GM12878 (cell line): ENCODE data around the gene ERBB3. TPM values are rescaled to one million over a fixed set of nuclear protein-coding genes. Genes with fewer than 3 reads are reported as not detected.
A peak's percentile ranks its signal among the peaks of the same experiment; 100 is the strongest.

Experiments used
- ASH2L ChIP-seq: fragments of 300-600, 200-600 bp; sonication (generic); IDR thresholded peaks from 2 replicates; pipeline ENCODE4 v1.6.1; 2017; ENCODE audit warnings: low read depth, mild to moderate bottlenecking, borderline replicate concordance
- BHLHE40 ChIP-seq, 2 experiments: fragments of 450-650 bp in 1 of 2; IDR thresholded peaks; 2 replicates each; pipeline ENCODE4 v1.6.1; 2011 to 2017; ENCODE audit warnings: low read depth in 2 of 2, borderline replicate concordance in 1 of 2, improper control_type of control experiment in 1 of 2, low read length in 1 of 2, mild to moderate bottlenecking in 1 of 2
- CHD1 ChIP-seq: IDR thresholded peaks from 2 replicates; pipeline ENCODE4 v1.6.1; 2012; ENCODE audit warnings: low read depth, low read length, improper control_type of control experiment
- CHD2 ChIP-seq: IDR thresholded peaks from 2 replicates; pipeline ENCODE4 v1.6.1; 2011; ENCODE audit warnings: low read depth, low read length, improper control_type of control experiment, borderline replicate concordance
- CREM ChIP-seq: IDR thresholded peaks from 2 replicates; pipeline ENCODE4 v1.6.1; 2014; ENCODE audit warnings: antibody characterized with exemption, low read depth
- DPF2 ChIP-seq: fragments of 450-650 bp; IDR thresholded peaks from 2 replicates; pipeline ENCODE4 v1.6.1; 2017; ENCODE audit warnings: mild to moderate bottlenecking
- FOS ChIP-seq: IDR thresholded peaks from 3 replicates; pipeline ENCODE4 v1.6.1; 2011; ENCODE audit warnings: borderline replicate concordance; ENCODE audit not compliant: insufficient read length; ENCODE audit errors: extremely low read depth
- KAT2A ChIP-seq: conservative IDR thresholded peaks from 2 replicates; pipeline ENCODE4 v1.6.1; 2011; ENCODE audit warnings: low read depth, low read length; ENCODE audit not compliant: control insufficient read depth
- KLF5 ChIP-seq: fragments of 450-650 bp; IDR thresholded peaks from 2 replicates; pipeline ENCODE4 v1.6.1; 2014; ENCODE audit warnings: mild to moderate bottlenecking; ENCODE audit not compliant: partially characterized antibody
- MTA2 ChIP-seq: fragments of 450-650 bp; IDR thresholded peaks from 2 replicates; pipeline ENCODE4 v1.6.1; 2016; ENCODE audit warnings: low read depth, mild to moderate bottlenecking, moderate library complexity
- NR2C1 ChIP-seq: fragments of 450-650 bp; IDR thresholded peaks from 2 replicates; pipeline ENCODE4 v1.6.1; 2017; ENCODE audit warnings: antibody characterized with exemption, mild to moderate bottlenecking, moderate library complexity
- SMAD5 ChIP-seq: IDR thresholded peaks from 2 replicates; pipeline ENCODE4 v1.6.1; 2016; ENCODE audit warnings: antibody characterized with exemption, low read depth
- SMC3 ChIP-seq: IDR thresholded peaks from 2 replicates; pipeline ENCODE4 v1.6.1; 2011; ENCODE audit warnings: low read length, improper control_type of control experiment, borderline replicate concordance
- SREBF1 ChIP-seq: IDR thresholded peaks from 2 replicates; pipeline ENCODE4 v1.6.1; 2012; ENCODE audit warnings: mild to moderate bottlenecking, low read length
- SUPT20H ChIP-seq: IDR thresholded peaks from 2 replicates; pipeline ENCODE4 v1.6.1; 2011; ENCODE audit warnings: low read depth, mild to moderate bottlenecking, low read length, moderate library complexity, borderline replicate concordance; ENCODE audit not compliant: control insufficient read depth
- ZBED1 ChIP-seq: IDR thresholded peaks from 2 replicates; pipeline ENCODE4 v1.6.1; 2016; ENCODE audit warnings: borderline replicate concordance
- polyA plus RNA-seq, 11 experiments: library from polyadenylated mRNA; depleted of rRNA in 4 of 11; unstranded in 6 of 11; stranded (reverse) in 5 of 11; fragments of >200 nt; fragmentation: Nextera tagmentation in 4 of 11; fragmentation: Illumina TruSeq in 1 of 11; extraction: Ambion mirVana in 4 of 11; extraction: Trizol in 1 of 11; gene quantifications; 1 replicate in 1 of 11; 2 replicates in 10 of 11; pipeline versions ENCODE4 v1.2.1 to v1.2.3, GENCODE V29; 2011 to 2016; ENCODE audit warnings: inconsistent platforms in 2 of 11, missing spikeins in 2 of 11, low read depth in 1 of 11
- total RNA-seq, 4 experiments: library from RNA; depleted of rRNA in 3 of 4; stranded (reverse); fragments of >200 nt in 3 of 4; fragmentation: Illumina TruSeq in 1 of 4; extraction: Trizol in 1 of 4; gene quantifications; 2 replicates each; pipeline versions ENCODE4 v1.2.1 to v1.2.3, GENCODE V29; 2013 to 2021
- TF ChIP-seq, protein P1 (sequence below): fragments of 150-350 bp; IDR thresholded peaks from 2 replicates; pipeline ENCODE4 v1.6.1; 2014; ENCODE audit warnings: mild to moderate bottlenecking, low read depth, low read length
- TF ChIP-seq, protein P2 (sequence below): IDR thresholded peaks from 2 replicates; pipeline ENCODE4 v1.6.1; 2012; ENCODE audit warnings: improper control_type of control experiment, low read depth, low read length; ENCODE audit not compliant: insufficient replicate concordance
- TF ChIP-seq, protein P3 (sequence below): IDR thresholded peaks from 2 replicates; pipeline ENCODE4 v1.6.1; 2011; ENCODE audit warnings: borderline replicate concordance, low read depth, mild to moderate bottlenecking, moderate library complexity, mixed read lengths, low read length; ENCODE audit not compliant: insufficient read depth; ENCODE audit errors: extremely low read length
- TF ChIP-seq, protein P4 (sequence below), 3 experiments: IDR thresholded peaks in 2 of 3; conservative IDR thresholded peaks in 1 of 3; 2 replicates each; pipeline ENCODE4 v1.5.1; 2011; ENCODE audit warnings: low read depth in 3 of 3, low read length in 3 of 3, mild to moderate bottlenecking in 3 of 3, control low read depth in 2 of 3, moderate library complexity in 2 of 3, inconsistent platforms in 1 of 3, mixed read lengths in 1 of 3; ENCODE audit not compliant: control insufficient read depth in 2 of 3, insufficient read depth in 1 of 3; ENCODE audit errors: extremely low read depth in 1 of 3

ERBB3 gene
- total and polyA plus RNA-seq, 10 of the 15 experiments (the other 5 are each of a cell fraction or from before 2014, with no cell fraction given) = 0.03 to 0.72 (median 0.04) TPM; not detected in 5

DNA sequence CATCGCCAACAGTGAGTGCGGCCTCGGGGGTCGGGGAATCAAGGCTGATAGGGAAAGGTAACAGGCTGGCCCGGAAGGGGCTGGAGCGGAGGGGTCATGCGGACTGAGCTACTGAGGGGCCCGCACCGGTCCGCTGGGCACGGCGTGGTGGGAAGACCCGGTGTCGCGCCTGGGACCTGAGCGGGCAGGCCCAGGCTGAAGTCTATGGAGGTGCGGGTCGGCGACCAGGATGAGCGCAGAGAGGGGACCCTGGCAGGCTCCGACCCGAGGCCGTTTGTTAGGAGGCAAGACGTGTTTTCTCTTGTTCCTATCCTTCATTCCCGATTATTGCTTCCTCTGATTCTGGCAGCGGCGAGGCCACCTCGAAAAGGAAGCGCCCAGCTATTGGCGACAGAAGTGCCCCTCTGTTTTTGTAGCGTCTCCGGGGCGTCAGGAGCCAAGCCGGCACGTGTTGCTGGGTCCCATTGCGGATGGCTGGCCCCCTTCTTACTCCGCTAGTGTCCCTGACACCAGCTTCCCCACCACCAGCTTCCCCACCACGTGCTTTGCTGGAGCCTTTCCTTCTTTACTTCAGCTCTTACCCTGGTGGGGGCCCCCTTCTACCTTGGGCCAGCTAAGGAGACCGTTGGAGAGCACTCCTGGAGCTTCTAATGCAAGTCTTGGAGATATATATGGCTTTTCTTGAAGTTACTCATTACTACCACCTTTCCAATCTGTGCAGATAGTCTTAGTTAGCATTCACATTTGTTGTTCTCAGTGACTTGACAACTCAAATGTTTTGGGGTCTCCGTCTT is 25.0 kb downstream of the ERBB3 start (continued):
- TF ChIP-seq, protein P1, sequence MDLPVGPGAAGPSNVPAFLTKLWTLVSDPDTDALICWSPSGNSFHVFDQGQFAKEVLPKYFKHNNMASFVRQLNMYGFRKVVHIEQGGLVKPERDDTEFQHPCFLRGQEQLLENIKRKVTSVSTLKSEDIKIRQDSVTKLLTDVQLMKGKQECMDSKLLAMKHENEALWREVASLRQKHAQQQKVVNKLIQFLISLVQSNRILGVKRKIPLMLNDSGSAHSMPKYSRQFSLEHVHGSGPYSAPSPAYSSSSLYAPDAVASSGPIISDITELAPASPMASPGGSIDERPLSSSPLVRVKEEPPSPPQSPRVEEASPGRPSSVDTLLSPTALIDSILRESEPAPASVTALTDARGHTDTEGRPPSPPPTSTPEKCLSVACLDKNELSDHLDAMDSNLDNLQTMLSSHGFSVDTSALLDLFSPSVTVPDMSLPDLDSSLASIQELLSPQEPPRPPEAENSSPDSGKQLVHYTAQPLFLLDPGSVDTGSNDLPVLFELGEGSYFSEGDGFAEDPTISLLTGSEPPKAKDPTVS = no peak
- no peak for TF ChIP-seq KAT2A
- no peak for TF ChIP-seq MTA2
- TF ChIP-seq SREBF1 = no peak
- TF ChIP-seq, protein P2, sequence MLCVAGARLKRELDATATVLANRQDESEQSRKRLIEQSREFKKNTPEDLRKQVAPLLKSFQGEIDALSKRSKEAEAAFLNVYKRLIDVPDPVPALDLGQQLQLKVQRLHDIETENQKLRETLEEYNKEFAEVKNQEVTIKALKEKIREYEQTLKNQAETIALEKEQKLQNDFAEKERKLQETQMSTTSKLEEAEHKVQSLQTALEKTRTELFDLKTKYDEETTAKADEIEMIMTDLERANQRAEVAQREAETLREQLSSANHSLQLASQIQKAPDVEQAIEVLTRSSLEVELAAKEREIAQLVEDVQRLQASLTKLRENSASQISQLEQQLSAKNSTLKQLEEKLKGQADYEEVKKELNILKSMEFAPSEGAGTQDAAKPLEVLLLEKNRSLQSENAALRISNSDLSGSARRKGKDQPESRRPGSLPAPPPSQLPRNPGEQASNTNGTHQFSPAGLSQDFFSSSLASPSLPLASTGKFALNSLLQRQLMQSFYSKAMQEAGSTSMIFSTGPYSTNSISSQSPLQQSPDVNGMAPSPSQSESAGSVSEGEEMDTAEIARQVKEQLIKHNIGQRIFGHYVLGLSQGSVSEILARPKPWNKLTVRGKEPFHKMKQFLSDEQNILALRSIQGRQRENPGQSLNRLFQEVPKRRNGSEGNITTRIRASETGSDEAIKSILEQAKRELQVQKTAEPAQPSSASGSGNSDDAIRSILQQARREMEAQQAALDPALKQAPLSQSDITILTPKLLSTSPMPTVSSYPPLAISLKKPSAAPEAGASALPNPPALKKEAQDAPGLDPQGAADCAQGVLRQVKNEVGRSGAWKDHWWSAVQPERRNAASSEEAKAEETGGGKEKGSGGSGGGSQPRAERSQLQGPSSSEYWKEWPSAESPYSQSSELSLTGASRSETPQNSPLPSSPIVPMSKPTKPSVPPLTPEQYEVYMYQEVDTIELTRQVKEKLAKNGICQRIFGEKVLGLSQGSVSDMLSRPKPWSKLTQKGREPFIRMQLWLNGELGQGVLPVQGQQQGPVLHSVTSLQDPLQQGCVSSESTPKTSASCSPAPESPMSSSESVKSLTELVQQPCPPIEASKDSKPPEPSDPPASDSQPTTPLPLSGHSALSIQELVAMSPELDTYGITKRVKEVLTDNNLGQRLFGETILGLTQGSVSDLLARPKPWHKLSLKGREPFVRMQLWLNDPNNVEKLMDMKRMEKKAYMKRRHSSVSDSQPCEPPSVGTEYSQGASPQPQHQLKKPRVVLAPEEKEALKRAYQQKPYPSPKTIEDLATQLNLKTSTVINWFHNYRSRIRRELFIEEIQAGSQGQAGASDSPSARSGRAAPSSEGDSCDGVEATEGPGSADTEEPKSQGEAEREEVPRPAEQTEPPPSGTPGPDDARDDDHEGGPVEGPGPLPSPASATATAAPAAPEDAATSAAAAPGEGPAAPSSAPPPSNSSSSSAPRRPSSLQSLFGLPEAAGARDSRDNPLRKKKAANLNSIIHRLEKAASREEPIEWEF = no peak
- TF ChIP-seq, protein P3, sequence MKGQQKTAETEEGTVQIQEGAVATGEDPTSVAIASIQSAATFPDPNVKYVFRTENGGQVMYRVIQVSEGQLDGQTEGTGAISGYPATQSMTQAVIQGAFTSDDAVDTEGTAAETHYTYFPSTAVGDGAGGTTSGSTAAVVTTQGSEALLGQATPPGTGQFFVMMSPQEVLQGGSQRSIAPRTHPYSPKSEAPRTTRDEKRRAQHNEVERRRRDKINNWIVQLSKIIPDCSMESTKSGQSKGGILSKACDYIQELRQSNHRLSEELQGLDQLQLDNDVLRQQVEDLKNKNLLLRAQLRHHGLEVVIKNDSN = no peak
- TF ChIP-seq, protein P4, sequence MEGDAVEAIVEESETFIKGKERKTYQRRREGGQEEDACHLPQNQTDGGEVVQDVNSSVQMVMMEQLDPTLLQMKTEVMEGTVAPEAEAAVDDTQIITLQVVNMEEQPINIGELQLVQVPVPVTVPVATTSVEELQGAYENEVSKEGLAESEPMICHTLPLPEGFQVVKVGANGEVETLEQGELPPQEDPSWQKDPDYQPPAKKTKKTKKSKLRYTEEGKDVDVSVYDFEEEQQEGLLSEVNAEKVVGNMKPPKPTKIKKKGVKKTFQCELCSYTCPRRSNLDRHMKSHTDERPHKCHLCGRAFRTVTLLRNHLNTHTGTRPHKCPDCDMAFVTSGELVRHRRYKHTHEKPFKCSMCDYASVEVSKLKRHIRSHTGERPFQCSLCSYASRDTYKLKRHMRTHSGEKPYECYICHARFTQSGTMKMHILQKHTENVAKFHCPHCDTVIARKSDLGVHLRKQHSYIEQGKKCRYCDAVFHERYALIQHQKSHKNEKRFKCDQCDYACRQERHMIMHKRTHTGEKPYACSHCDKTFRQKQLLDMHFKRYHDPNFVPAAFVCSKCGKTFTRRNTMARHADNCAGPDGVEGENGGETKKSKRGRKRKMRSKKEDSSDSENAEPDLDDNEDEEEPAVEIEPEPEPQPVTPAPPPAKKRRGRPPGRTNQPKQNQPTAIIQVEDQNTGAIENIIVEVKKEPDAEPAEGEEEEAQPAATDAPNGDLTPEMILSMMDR (IDR thresholded peaks at IDR 0.05 in 2 of 3, conservative IDR thresholded peaks at IDR 0.05 in 1 of 3; ENCODE audit: control insufficient read depth in 2 of 3, extremely low read depth in 1 of 3, insufficient read depth in 1 of 3, low read depth in 3 of 3, low read length in 3 of 3) = no peak
- TF ChIP-seq NR2C1 = no peak
- TF ChIP-seq DPF2 = 0 out of 2 replicates have a peak, but pooled peaks have one; percentile 51
- TF ChIP-seq ZBED1 = no peak
- no peak for TF ChIP-seq SMC3
- no peak for TF ChIP-seq CHD1
- no peak for TF ChIP-seq FOS
- TF ChIP-seq CREM = no peak
- no peak for TF ChIP-seq SMAD5
- no peak for TF ChIP-seq SUPT20H
- TF ChIP-seq ASH2L = 0 out of 2 replicates have a peak, but pooled peaks have one; percentile 0
- TF ChIP-seq BHLHE40 (IDR thresholded peaks at IDR 0.05; ENCODE audit: borderline replicate concordance in 1 of 2, low read depth in 2 of 2, low read length in 1 of 2) = peak; percentile 59 to 82
- no peak for TF ChIP-seq KLF5
- no peak for TF ChIP-seq CHD2
